Panc1 (cell line): ENCODE data around the gene IGFBP7. TPM values are rescaled to one million over a fixed set of nuclear protein-coding genes. Genes with fewer than 3 reads are reported as not detected.

ENCODE experiments used
- ATAC-seq: fragments of 200-7000 bp; cut with Tn5 transposase; 2 replicates; pipeline ENCODE4 v1.9.1; 2020; ENCODE audit warnings: mild to moderate bottlenecking, moderate library complexity
- BruUV-seq: library from RNA; stranded (reverse); fragments of 400-500 nt; replicated peaks from 2 replicates; lab custom pipeline; 2021; lab: Mats Ljungman, UMichigan
- CTCF ChIA-PET: fragments of 300-600 bp; sonication (Branson Sonifier 250); formaldehyde crosslinking; loops from one replicate; lab custom pipeline; 2022; ENCODE audit warnings: antibody characterized with exemption; lab: Charles Lee
- POLR2A ChIA-PET: fragments of 300-600 bp; sonication (Branson Sonifier 250); formaldehyde crosslinking; loops from one replicate; lab custom pipeline; 2022; ENCODE audit warnings: antibody characterized with exemption; lab: Charles Lee
- DNase-seq: peaks from one replicate; pipeline ENCODE4 v3.0.0-alpha.2; 2010; ENCODE audit warnings: low read depth, low spot score
- H3K27ac ChIP-seq: 2 replicates; pipeline ENCODE4 v1.5.1; 2011; ENCODE audit warnings: mild to moderate bottlenecking, low read length, inconsistent platforms
- H3K27me3 ChIP-seq: fragments of 200-500 bp; sonication (Bioruptor generic); 2 replicates; pipeline ENCODE4 v1.6.0; 2014; ENCODE audit warnings: low read length, inconsistent platforms; ENCODE audit not compliant: control insufficient read depth, insufficient read depth
- H3K36me3 ChIP-seq: fragments of 200-500 bp; sonication (Bioruptor generic); 2 replicates; pipeline ENCODE4 v1.5.1; 2014; ENCODE audit warnings: inconsistent platforms, mild to moderate bottlenecking, low read length, moderate library complexity; ENCODE audit not compliant: control insufficient read depth, insufficient read depth
- H3K4me1 ChIP-seq: 2 replicates; pipeline ENCODE4 v1.5.1; 2011; ENCODE audit warnings: inconsistent platforms, mild to moderate bottlenecking, low read length, moderate library complexity; ENCODE audit not compliant: control insufficient read depth, insufficient read depth
- H3K4me3 ChIP-seq, 2 experiments: 2 replicates each; pipeline ENCODE4 v1.5.1; 2011 to 2012; ENCODE audit warnings: low read depth in 2 of 2, low read length in 2 of 2, mild to moderate bottlenecking in 2 of 2, inconsistent platforms in 1 of 2, moderate library complexity in 1 of 2
- H3K9me3 ChIP-seq: fragments of 200-500 bp; sonication (Bioruptor generic); 2 replicates; pipeline ENCODE4 v1.5.1; 2014; ENCODE audit warnings: low read depth, mild to moderate bottlenecking, inconsistent platforms, low read length, moderate library complexity; ENCODE audit not compliant: control insufficient read depth, insufficient read depth
- POLR2AphosphoS5 ChIP-seq: IDR thresholded peaks from 2 replicates; pipeline ENCODE4 v1.6.1; 2012; ENCODE audit warnings: mild to moderate bottlenecking, low read depth, low read length, moderate library complexity
- REST ChIP-seq, 2 experiments: IDR thresholded peaks; 2 replicates each; pipeline ENCODE4 v1.6.1; 2011 to 2012; ENCODE audit warnings: low read depth in 2 of 2, control low read depth in 1 of 2, low read length in 1 of 2, mild to moderate bottlenecking in 1 of 2, moderate library complexity in 1 of 2; ENCODE audit not compliant: insufficient read depth in 1 of 2
- SIN3A ChIP-seq: IDR thresholded peaks from 2 replicates; pipeline ENCODE4 v1.6.1; 2012; ENCODE audit warnings: low read depth, mild to moderate bottlenecking, low read length, moderate library complexity, borderline replicate concordance; ENCODE audit not compliant: insufficient read depth
- TCF7L2 ChIP-seq: IDR thresholded peaks from 2 replicates; pipeline ENCODE4 v1.6.1; 2011; ENCODE audit warnings: mild to moderate bottlenecking, low read depth, low read length, inconsistent platforms
- in situ Hi-C: cut with HindIII; loops from 2 replicates; pipeline ENCODE4 v1.10.0; 2016; ENCODE audit warnings: low sequenced_read_pairs, low pct_unique_long_range_greater_than_20kb
- intact Hi-C: fragments of 100-400 bp; cut with micrococcal nuclease; formaldehyde crosslinking; loops from one replicate; pipeline ENCODE4 v1.10.0; 2022; ENCODE audit not compliant: unreplicated experiment
- total RNA-seq: library from RNA; stranded (reverse); gene quantifications from one replicate; pipeline ENCODE4 v1.2.1, GENCODE V29; 2021; ENCODE audit not compliant: unreplicated experiment
- TF ChIP-seq, protein P1 (sequence below): fragments of 450-650 bp; IDR thresholded peaks from 2 replicates; pipeline ENCODE4 v1.5.1; 2017; ENCODE audit warnings: mild to moderate bottlenecking

IGFBP7 gene
- total RNA-seq, 1 experiment from 2014 or later = 9.5 TPM

- POLR2A ChIA-PET = no interaction called here
- H3K4me1 ChIP-seq = no peaks in the 10 kb centered on the region
- CTCF ChIA-PET = no interaction called here
- no peaks in the 10 kb centered on the region for H3K27me3 ChIP-seq
- H3K27ac ChIP-seq = no peak overlapping the region
- TF ChIP-seq SIN3A (no peak), POLR2AphosphoS5 (no peak), REST (IDR thresholded peaks at IDR 0.05; ENCODE audit: insufficient read depth in 1 of 2, low read depth in 2 of 2, low read length in 1 of 2) (no peak), TCF7L2 (no peak)
- TF ChIP-seq, protein P1, sequence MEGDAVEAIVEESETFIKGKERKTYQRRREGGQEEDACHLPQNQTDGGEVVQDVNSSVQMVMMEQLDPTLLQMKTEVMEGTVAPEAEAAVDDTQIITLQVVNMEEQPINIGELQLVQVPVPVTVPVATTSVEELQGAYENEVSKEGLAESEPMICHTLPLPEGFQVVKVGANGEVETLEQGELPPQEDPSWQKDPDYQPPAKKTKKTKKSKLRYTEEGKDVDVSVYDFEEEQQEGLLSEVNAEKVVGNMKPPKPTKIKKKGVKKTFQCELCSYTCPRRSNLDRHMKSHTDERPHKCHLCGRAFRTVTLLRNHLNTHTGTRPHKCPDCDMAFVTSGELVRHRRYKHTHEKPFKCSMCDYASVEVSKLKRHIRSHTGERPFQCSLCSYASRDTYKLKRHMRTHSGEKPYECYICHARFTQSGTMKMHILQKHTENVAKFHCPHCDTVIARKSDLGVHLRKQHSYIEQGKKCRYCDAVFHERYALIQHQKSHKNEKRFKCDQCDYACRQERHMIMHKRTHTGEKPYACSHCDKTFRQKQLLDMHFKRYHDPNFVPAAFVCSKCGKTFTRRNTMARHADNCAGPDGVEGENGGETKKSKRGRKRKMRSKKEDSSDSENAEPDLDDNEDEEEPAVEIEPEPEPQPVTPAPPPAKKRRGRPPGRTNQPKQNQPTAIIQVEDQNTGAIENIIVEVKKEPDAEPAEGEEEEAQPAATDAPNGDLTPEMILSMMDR = no peak
- intact Hi-C loops (loop anchor here (10.0 kb wide), 1 partner anchor 95 kb away; no protein-coding TSS in a partner anchor), in situ Hi-C loops (no loop called here)
- BruUV-seq = no TSS peak
- no peak for ATAC-seq
- no peaks in the 10 kb centered on the region for H3K9me3 ChIP-seq
- no peak for DNase-seq
- H3K36me3 ChIP-seq = no peaks in the 10 kb centered on the region
- no peak overlapping the region for H3K4me3 ChIP-seq
Measured at GRCh38 chr4:57139783-57140182, 29.6 kb upstream of the IGFBP7 start.

DNA sequence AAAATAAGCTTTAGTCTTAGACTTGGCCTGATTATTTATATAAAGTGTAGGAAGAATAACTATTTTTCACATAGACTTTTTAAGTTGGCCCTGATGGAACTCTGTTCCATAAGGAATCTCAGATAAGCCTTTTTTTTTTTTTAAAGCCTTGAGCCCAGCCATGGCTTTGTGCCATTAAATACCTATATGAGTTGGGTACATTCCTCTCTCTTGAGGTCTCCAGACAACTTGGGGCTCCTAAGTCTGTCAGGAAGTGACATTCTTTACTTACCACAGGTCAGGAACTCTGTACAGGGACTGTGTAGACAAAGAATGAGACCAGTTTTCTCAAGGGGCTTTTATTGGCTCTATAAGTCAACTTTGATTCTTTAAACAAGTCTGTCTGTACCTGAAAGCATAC, 27.1 kb upstream of the IGFBP7 start:
- in situ Hi-C loops = no loop called here

More for the DNA sequence above, 27.1 kb upstream of the IGFBP7 start:
- Histone ChIP-seq H3K9me3 (no peaks in the 10 kb centered on the region), H3K4me3 (no peak overlapping the region), H3K36me3 (no peaks in the 10 kb centered on the region), H3K4me1 (no peaks in the 10 kb centered on the region), H3K27me3 (no peaks in the 10 kb centered on the region), H3K27ac (no peak overlapping the region)
- ChIA-PET POLR2A (no interaction called here), CTCF (interaction anchor here (0.7 kb wide), 1 partner anchor 231 kb away, joined by 6 read pairs; no protein-coding TSS in a partner anchor)
- TF ChIP-seq, protein P1 = no peak
- no peak for TF ChIP-seq SIN3A
- TF ChIP-seq REST (IDR thresholded peaks at IDR 0.05; ENCODE audit: insufficient read depth in 1 of 2, low read depth in 2 of 2, low read length in 1 of 2) = no peak
- no peak for TF ChIP-seq POLR2AphosphoS5
- no peak for TF ChIP-seq TCF7L2
- no peak for DNase-seq
- intact Hi-C loops = no loop called here
- BruUV-seq = no TSS peak
- ATAC-seq = no peak
